KMS-11 (cell line): ENCODE results near the gene VWA2.

Source experiments
- H2AFZ ChIP-seq: fragments of 200-600 bp; sonication (generic); 2 replicates; pipeline ENCODE4 v1.6.1; 2016; ENCODE audit warnings: antibody characterized with exemption, mixed run types, low read depth
- H3K27ac ChIP-seq: fragments of 200-600 bp; sonication (generic); 2 replicates; pipeline ENCODE4 v1.6.1; 2016; ENCODE audit warnings: mild to moderate bottlenecking, mixed run types
- H3K27me3 ChIP-seq: fragments of 200-600 bp; sonication (generic); 2 replicates; pipeline ENCODE4 v1.6.1; 2017; ENCODE audit warnings: mild to moderate bottlenecking, low read depth, mixed run types, moderate library complexity; ENCODE audit not compliant: insufficient read depth
- H3K36me3 ChIP-seq: fragments of 200-600 bp; sonication (generic); 2 replicates; pipeline ENCODE4 v1.6.1; 2017; ENCODE audit warnings: mild to moderate bottlenecking, mixed run types; ENCODE audit not compliant: insufficient read depth
- H3K4me1 ChIP-seq: fragments of 200-600 bp; sonication (generic); 2 replicates; pipeline ENCODE4 v1.6.1; 2016; ENCODE audit warnings: mild to moderate bottlenecking, low read depth, mixed run types; ENCODE audit not compliant: poor library complexity, severe bottlenecking
- H3K4me2 ChIP-seq: fragments of 200-600 bp; sonication (generic); 2 replicates; pipeline ENCODE4 v1.7.0; 2016; ENCODE audit warnings: mild to moderate bottlenecking, mixed run types
- H3K4me3 ChIP-seq: fragments of 200-600 bp; sonication (generic); IDR thresholded peaks from 2 replicates; pipeline ENCODE4 v1.6.1; 2017; ENCODE audit warnings: low read depth, low read length, mixed read lengths; ENCODE audit not compliant: insufficient read depth
- H3K79me2 ChIP-seq: fragments of 200-600 bp; sonication (generic); 2 replicates; pipeline ENCODE4 v1.6.1; 2016; ENCODE audit warnings: low read depth, mixed run types; ENCODE audit not compliant: insufficient read depth
- H3K9ac ChIP-seq: fragments of 200-600 bp; sonication (generic); 2 replicates; pipeline ENCODE4 v1.6.1; 2016; ENCODE audit warnings: mild to moderate bottlenecking, mixed run types
- H4K20me1 ChIP-seq: fragments of 200-600 bp; sonication (generic); 2 replicates; pipeline ENCODE4 v1.6.1; 2016; ENCODE audit warnings: mild to moderate bottlenecking, mixed run types; ENCODE audit not compliant: insufficient read depth
- CTCF ChIP-seq: fragments of 200-600 bp; sonication (generic); conservative IDR thresholded peaks from 2 replicates; pipeline ENCODE4 v1.6.1; 2017; ENCODE audit warnings: low read depth, mild to moderate bottlenecking, antibody characterized with exemption, low read length, moderate library complexity, mixed read lengths

VWA2 gene

GRCh38 chr10:114246679-114247305 lies 7.7 kb downstream of the VWA2 start:
- Histone ChIP-seq H3K4me2 (no peak overlapping the region), H3K4me3 (no peak overlapping the region), H4K20me1 (no peaks in the 10 kb centered on the region), H3K4me1 (no peaks in the 10 kb centered on the region), H3K27me3 (no peaks in the 10 kb centered on the region), H3K27ac (no peak overlapping the region), H2AFZ (no peak overlapping the region), H3K79me2 (no peaks in the 10 kb centered on the region), H3K9ac (no peak overlapping the region), H3K36me3 (no peaks in the 10 kb centered on the region)
- no peak for TF ChIP-seq CTCF

- TF ChIP-seq CTCF: no peak
- Histone ChIP-seq H3K4me2 (no peak overlapping the region), H4K20me1 (no peaks in the 10 kb centered on the region), H3K27ac (no peak overlapping the region), H3K27me3 (no peaks in the 10 kb centered on the region), H3K4me1 (no peaks in the 10 kb centered on the region), H2AFZ (no peak overlapping the region), H3K4me3 (no peak overlapping the region), H3K9ac (no peak overlapping the region), H3K79me2 (no peaks in the 10 kb centered on the region), H3K36me3 (no peaks in the 10 kb centered on the region)
Measured at GRCh38 chr10:114250236-114250635, 11.2 kb downstream of the VWA2 start.

GRCh38 chr10:114250716-114251115 lies 11.7 kb downstream of the VWA2 start:
- Histone ChIP-seq H3K79me2 (no peaks in the 10 kb centered on the region), H3K36me3 (no peaks in the 10 kb centered on the region), H3K4me2 (no peak overlapping the region), H3K27ac (no peak overlapping the region), H3K27me3 (no peaks in the 10 kb centered on the region), H2AFZ (no peak overlapping the region), H4K20me1 (no peaks in the 10 kb centered on the region), H3K4me1 (no peaks in the 10 kb centered on the region), H3K4me3 (no peak overlapping the region), H3K9ac (no peak overlapping the region)
- TF ChIP-seq CTCF: no peak

- no peak overlapping the region for H3K4me2 ChIP-seq
- H4K20me1 ChIP-seq: no peaks in the 10 kb centered on the region
- H2AFZ ChIP-seq: no peak overlapping the region
- no peak overlapping the region for H3K9ac ChIP-seq
- no peaks in the 10 kb centered on the region for H3K4me1 ChIP-seq
- no peak overlapping the region for H3K27ac ChIP-seq
- no peaks in the 10 kb centered on the region for H3K27me3 ChIP-seq
- TF ChIP-seq CTCF: no peak
- H3K4me3 ChIP-seq: no peak overlapping the region
- H3K79me2 ChIP-seq: no peaks in the 10 kb centered on the region
- no peaks in the 10 kb centered on the region for H3K36me3 ChIP-seq
Measured at GRCh38 chr10:114252092-114252491, 13.0 kb downstream of the VWA2 start.
